Measurements from ENCODE around the gene MTHFS.

MTHFS gene

GRCh38 chr15:79874242-79874641 is 22.6 kb downstream of the MTHFS start:
- DNase-seq = no peak

- DNase-seq = no peak
These were observed 24.3 kb downstream of the MTHFS start for GRCh38 chr15:79872358-79873017.

GRCh38 chr15:79868554-79868953 is 28.3 kb downstream of the MTHFS start:
- DNase-seq = no peak

- no peak for DNase-seq
These were observed 32.9 kb downstream of the MTHFS start for GRCh38 chr15:79863886-79864285.

GRCh38 chr15:79862191-79862590 is 34.6 kb downstream of the MTHFS start:
- DNase-seq = no peak

- no peak for DNase-seq
These were observed 36.2 kb downstream of the MTHFS start for GRCh38 chr15:79860661-79861060.

GRCh38 chr15:79858469-79858868 is 38.3 kb downstream of the MTHFS start:
- no peak for DNase-seq

- no peak for DNase-seq
These were observed 43.1 kb downstream of the MTHFS start for GRCh38 chr15:79853492-79854328.

- no peak for DNase-seq
These were observed 47.0 kb downstream of the MTHFS start for GRCh38 chr15:79849789-79850188.

- no peak for DNase-seq
These were observed 50.3 kb downstream of the MTHFS start for GRCh38 chr15:79846539-79846938.

- no peak for DNase-seq
These were observed 52.6 kb downstream of the MTHFS start for GRCh38 chr15:79844221-79844620.

- no peak for DNase-seq
These were observed 59.0 kb downstream of the MTHFS start for GRCh38 chr15:79837846-79838245.

- DNase-seq = no peak
These were observed 62.3 kb downstream of the MTHFS start for GRCh38 chr15:79834495-79834894.

GRCh38 chr15:79832367-79833120 is 64.3 kb downstream of the MTHFS start:
- no peak for DNase-seq

GRCh38 chr15:79831604-79832003 is 65.2 kb downstream of the MTHFS start:
- DNase-seq = no peak

GRCh38 chr15:79829950-79830349 is 66.9 kb downstream of the MTHFS start:
- no peak for DNase-seq

- no peak for DNase-seq
These were observed 68.4 kb downstream of the MTHFS start for GRCh38 chr15:79828447-79828846.

- no peak for DNase-seq
These were observed 70.0 kb downstream of the MTHFS start for GRCh38 chr15:79826800-79827199.

GRCh38 chr15:79824136-79824701 is 72.6 kb downstream of the MTHFS start:
- DNase-seq = no peak

- no peak for DNase-seq
These were observed 76.0 kb downstream of the MTHFS start for GRCh38 chr15:79820820-79821219.

GRCh38 chr15:79820176-79820575 is 76.6 kb downstream of the MTHFS start:
- no peak for DNase-seq

- no peak for DNase-seq
These were observed 80.2 kb downstream of the MTHFS start for GRCh38 chr15:79816571-79816970.

- no peak for DNase-seq
These were observed 81.3 kb downstream of the MTHFS start for GRCh38 chr15:79815468-79815867.

All from NCI-H1436 treated with DMSO at 0.1 percent for 48 hours (cell line).